HG03354 (cell line): ENCODE results near the gene FOXN3.

Experiments
- ATAC-seq: cut with Tn5 transposase; IDR thresholded peaks from one replicate; pipeline ENCODE4 v1.9.1; 2021; ENCODE audit warnings: mild to moderate bottlenecking; ENCODE audit not compliant: unreplicated experiment, poor library complexity, severe bottlenecking

The FOXN3 gene

DNA sequence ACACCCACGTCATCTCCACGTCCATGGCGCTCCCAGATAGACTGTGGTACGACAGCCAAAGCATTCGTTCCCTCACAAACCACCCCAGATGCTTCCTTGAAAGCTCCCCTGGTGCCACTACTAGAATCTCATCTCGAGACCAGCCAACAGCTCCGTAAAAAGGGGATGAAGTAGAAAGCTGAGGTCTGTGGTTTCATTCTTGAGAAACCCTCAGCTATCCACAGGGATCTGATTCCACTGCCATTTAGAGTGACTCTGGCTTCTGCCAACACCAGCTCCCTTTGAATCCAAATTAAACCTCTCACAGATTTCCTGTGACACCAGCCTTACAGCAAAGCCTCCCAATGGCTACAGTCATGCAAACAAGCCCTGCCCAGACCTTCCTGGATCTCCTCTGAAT, 18.5 kb upstream of the FOXN3 start:
- no peak for ATAC-seq

DNA sequence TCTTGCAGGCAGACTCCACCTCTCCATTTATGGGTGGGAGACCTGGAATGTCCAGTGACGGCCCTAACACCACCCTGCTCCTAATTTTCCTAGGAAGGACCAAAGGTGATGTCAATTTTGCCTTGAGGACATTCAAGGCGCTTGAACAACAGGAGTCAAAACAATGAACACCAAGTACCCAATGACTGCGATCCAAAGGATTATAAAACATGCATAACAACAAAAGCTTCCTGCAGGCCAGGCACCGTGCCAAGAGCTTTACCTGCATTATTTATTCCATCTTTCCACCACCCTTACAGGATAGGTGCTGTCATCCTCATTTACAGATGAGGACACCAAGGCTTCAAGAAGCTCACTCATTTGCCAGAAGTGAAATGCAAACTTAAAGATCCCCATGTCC, 15.2 kb upstream of the FOXN3 start:
- no peak for ATAC-seq

DNA sequence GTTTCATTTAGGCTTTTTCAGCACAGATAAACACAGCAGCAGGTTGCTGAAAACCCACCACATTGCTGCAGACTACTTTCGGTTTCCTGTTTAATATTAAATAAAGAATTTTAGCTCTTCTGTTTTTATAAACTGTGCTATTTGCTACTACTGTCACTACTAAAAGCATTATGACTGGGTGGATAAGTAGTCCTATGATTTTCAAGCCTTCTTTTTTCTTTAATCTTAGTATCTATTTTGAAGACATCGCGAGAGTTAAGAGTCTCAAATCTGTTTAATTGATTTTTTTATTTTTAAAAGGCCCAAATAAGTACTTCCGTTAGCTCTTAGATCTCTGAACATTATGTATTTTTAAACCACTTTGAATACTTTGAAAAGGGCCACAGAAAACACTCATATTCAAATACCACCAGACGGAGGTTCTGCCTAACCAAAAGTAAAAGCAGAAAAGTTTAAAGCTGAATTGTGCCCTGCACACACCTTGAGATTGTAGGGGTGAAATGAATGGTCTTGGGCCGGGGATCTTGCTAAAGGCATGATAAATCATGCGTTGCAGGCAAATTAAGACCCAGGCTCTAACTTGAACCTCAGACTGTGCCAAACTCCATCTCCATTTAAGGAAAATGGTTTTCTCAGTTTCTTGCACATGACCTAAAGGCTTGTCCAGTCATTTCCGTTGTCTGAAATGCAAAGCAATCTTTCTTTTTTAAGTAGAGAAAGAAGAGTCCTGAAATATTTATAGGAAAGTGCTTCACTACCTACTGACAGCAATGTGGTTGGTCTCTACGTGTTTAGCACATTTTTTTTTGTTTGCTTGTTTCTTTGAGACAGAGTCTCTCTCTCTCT, 13.6 kb upstream of the FOXN3 start:
- ATAC-seq = peak; percentile 87

DNA sequence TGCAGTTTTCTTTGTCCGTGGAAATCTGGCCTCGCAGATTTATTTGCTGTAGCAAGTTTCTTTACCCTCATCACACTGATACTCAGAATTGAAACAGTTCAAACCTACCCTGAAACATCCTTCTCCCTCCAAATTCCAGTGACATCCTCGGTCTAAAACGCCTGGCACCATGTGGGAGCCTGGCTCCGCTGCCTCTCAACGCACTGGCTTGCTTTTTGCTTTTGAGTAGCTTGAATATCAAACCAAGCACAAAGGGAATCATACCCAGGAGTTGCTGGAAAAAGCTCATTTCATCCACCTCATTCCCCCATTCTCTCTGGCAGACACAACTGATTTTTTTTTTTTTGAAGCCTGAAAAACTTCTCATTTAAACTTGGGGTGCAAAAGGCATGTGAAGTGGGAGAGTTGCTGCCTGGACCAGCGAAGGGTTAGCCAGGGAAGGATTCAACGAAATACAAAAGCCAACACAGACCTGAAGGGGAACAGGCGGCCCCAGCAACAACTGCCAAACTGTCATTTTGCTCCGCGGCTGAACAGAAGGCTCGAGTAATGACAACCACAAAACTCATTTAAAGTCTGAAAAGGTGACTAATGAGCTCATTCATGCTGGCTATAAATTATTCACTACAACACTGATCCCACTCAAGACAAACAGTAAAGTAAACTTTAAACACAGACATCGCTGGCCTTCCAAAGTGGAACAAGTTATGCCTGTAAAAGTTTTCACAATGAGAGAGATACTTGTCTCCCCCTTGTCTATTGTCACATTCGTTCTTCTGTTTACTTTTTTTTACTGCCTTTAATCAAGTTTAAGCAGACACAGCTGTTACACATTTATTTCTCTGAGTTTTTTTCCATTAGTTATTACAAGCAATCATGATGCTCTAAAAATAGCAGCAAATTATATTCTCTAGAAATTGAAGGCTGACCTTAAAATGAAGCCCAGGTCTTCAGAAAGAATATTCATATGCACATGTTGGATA, 12.5 kb upstream of the FOXN3 start:
- no peak for ATAC-seq

DNA sequence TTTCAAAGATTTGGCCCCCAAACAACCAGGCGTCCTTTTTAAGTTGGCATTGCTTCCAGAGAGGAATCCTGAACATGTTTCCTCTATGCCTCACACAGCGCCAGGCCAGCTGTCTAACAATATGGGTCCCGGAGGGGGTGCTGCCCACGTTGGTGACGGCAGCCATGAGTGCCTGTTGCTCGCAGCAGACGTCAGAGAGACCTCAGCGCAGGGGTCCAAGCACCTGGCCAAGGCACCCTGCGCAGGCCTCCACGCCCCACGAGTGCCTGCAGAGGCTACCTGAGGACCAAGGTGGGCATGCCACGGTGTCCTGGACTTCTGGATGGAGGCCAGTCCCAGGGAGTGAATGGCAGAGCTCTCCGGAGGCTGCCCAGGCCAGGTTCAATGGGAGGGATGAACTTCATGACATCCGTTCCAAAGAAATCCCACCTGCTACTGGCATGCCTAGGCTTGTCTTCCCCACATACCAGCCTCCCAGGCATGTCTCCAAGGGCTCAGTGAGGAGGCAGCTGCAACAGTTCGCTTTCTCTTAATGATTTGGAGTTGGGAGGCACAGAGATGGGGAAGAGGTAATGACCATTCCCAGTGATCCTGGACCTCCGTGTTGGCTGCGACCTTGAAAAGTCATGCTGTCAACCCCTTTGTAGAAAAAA, 11.6 kb upstream of the FOXN3 start:
- no peak for ATAC-seq

DNA sequence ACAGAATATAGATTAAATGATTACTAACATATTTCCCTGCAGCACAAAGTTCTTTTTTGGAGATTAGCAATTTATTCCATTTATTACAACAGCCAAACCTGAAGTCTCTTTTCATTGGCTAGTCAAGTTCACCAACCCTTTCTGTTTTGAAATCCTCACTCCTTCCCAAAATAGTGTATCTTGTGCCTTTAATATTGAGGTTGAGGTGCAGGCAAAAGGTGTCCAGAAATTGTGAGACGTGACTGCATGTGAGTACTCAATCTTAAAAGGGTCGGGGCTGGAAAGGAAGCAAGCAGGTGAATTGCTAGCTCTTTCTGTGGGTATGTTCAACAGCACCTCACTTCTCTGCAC, 11.1 kb upstream of the FOXN3 start:
- ATAC-seq = no peak

DNA sequence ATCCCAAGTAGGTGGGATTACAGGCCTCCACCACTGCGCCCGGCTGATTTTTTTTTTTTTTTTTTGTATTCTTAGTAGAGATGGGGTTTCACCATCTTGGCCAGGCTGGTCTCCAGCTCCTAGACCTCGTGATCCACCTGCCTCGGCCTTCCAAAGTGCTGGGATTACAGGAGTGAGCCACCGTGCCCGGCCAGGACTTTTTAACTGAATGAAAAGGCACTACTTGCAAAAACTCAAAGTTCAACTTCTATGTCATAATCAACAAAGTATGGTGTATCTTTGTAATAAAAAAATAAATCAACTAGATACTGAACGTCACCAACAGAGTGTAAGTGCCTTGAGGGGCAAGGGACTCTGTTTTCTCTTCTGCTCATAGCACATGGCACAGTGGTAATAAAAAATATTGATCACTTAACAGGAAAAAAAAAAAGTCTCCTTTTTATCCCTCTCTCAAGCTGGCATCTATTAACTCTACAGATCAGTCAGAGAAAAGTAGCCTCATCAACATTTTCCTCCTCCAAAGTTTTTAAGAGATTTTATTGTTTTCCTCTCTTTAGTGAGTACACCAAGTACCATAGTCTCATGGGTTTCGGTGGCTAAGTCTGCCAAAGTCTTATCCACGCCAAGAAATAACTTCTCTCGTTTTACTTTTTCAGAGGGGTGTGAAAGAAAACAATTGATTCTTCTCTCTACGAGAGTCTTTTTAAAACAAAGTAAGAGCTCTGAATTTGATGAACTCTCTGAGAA, 10.6 kb upstream of the FOXN3 start:
- ATAC-seq = no peak

DNA sequence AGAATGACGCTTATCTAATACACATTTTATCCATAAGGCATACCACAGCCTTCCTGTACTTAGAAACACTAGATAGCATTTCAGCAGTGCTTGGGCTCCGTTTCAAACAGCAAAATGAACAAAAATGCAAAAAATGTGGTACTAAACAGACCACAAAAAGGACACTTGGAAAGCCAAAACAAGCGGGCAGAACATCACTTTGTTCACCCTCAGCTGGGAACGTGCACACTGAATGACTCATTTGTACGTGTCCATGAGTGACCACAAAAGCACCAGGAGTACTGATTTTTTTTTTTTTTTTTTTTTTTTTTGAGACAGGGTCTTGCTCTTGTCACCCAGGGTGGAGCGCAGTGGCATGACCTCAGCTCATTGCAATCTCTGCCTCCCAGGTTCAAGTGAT, 8.9 kb upstream of the FOXN3 start:
- ATAC-seq = peak; percentile 25

DNA sequence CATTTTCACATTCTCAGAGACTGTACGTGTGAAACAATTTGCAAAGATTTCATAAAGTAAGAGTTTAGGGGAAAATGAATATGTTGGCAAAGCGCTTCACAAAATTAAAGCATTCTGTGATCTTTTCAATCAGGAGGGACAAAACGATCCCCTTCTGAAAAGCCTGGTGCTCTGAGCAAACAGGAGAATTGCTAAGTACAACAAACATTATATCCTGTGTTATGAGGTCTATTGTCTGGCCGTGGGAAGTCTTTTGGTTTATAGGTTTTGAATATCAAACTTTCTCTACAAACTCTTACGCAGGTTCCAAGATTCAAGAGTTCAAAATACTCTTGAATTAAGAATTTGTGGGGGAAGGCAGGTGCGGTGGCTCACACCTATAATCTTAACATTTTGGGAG, 7.2 kb upstream of the FOXN3 start:
- ATAC-seq = no peak

DNA sequence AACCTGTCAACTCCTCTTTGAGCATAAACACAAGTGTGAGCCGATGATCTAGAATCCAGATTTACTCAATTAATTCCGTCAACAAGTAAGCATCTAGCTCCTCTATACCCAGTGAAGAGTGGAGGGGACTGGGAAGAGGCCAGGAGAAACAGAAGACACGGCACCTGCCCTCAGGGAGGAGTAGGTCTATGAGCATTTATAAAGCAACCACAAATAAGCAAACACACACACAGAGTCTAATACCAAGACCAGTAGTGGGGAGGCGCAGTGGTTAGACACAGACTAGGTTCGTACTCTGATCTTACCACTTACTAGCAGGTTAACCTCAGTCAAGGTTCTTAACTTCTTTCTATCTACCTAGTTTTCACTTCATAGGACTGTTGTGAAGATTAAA, 5.9 kb upstream of the FOXN3 start:
- ATAC-seq = no peak

DNA sequence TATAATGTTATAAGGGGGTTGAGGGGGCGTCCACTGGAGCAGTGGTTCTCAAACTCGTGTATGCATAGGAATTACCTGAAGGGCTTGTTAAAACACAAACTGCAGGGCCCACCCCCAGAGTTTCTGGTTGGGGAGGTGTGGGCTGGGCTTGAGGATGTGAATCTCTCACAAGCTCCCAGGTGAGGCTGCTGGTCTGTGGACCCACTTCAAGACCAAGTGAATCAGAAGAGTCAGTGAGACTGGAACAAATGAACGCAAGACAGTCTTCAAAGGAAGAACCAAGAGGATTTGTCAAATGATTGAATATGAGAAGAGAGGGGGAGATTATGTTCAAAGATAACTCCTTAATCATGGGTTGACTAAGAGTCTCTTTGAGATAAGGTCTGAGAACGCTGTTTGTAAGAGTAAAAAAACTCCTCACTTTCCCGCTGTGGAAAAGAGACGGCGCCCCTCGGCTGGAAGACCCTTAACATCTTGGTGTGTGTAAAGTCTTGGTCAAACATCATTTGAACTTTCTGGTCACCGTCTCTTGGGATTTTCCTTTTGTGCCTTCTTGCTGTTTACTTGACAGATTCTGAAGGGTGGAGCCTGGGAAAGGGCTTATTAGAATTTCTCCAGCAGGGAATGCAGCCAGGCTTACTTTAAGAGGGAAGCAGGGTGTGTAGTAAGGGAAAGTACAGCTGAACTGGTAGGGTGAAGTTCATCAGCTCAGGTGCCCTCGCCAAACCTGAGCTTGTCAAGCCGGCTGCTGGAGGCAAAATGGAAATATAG, 5.3 kb upstream of the FOXN3 start:
- no peak for ATAC-seq

DNA sequence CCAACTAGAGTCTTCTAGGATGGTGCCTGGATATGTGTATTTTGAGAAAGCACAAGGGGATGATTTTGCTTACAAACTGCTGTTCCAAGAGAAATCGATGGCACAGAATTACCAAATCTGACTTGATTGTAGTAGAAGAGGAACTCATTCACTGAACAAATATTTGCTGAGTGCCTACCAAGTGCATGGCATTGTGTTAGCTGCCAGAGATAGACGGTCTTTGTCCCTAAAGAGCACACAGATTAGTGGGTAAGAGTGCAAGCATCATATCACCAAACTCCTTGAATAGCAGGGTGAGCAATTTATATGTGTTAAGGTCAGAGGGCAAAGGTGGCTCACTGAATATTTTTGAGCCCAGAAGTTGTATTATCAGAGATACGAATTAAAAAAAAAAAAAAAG, 3.5 kb upstream of the FOXN3 start:
- no peak for ATAC-seq

DNA sequence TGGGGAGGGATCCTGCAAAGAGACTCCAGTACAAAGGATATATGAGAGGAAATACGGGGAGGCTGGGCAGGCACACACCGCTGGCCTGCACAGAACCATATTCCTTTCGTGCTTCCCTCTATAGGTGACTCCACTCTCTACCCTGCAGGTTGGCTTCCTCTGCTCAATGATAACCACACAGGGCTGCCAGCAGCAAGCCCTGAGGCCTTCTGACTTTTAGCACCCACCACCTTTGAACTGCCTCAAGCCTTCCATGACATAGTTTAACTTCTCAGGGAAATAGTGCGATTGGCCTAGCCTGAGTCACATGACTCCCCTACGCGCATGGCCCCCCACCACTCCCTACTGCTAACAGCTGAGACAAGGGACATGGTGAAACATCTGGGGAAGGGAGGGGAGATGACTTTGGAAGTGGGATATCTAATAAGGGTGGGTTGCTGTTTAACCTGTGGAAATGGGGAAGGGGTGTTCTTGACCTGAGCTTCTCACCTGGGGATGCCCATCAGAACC, 3.0 kb upstream of the FOXN3 start:
- no peak for ATAC-seq

DNA sequence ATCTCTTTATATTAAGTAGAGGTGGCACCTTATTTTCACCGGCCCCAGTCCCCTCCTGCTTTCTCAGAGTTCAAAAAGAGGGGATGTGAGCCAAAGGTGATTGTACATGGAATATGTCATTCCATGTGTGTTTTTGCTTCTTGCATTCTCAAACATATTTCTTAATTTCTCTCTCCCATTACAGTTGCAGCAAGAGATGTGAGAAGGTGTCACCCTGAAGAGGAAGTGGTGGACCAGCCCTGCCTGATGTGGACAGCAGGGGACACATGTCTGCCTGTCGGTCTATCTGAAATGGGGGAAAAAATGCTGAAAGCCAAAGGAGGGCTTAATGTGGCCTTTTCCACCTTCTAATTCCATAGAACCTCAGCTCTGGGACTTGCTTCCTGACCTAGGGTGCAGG, 1.9 kb upstream of the FOXN3 start:
- no peak for ATAC-seq

DNA sequence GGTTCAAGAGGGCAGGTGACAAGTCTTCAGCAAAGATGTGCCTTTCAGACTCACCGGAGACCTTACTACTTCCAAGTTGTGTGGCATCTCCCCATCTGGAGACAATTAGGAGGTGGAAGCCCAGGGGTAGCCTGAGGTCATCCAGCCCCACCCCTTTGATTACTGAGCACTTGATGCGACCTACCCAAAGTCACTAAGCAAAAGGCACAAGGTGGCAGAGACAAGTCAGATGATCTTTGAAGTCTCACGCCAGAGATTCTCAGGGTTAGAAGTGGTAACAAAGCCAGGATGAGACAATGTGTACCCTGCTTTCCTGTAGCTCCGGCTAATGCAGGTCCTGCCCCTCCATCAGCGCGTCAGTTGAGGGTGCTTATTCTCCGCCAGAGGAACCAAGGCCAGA, 1.4 kb upstream of the FOXN3 start:
- no peak for ATAC-seq

DNA sequence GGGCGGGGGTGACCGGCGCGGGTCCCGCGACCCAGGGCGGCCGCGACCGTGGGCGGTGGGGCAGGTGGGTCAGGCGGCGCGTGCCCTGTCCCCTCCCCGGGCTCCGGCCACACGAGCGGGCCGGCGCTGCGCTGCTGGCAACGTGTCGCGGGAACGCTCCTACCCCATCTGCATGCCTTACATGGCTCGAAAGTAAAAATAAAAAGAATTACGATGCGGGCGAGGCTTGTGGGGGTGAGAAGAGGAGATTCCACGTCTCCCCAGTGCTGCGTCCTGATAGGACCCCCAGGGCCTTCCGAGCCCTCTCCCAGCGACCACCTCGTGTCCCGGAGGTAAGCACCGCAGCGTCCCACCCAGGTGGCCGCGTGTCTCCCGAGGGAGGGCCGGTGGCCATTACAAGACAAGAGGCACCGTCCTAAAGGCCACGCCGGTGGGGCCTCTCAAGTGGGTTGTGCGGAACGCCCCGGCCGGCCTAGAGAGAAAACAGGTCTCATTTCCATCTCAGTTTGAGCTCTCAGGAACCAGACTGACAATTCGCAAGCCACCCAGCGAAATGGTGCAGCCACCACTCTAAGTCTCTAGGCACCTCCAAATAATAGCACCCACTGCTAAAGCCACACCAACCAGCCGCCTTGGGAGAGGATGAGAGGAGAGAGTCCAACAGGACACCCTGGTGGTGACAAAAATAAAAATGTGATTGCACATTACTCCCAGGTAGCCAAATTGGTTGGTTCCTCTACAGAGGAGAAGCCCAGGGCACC, 612 bp upstream of the FOXN3 start:
- peak; percentile 61 for ATAC-seq

DNA sequence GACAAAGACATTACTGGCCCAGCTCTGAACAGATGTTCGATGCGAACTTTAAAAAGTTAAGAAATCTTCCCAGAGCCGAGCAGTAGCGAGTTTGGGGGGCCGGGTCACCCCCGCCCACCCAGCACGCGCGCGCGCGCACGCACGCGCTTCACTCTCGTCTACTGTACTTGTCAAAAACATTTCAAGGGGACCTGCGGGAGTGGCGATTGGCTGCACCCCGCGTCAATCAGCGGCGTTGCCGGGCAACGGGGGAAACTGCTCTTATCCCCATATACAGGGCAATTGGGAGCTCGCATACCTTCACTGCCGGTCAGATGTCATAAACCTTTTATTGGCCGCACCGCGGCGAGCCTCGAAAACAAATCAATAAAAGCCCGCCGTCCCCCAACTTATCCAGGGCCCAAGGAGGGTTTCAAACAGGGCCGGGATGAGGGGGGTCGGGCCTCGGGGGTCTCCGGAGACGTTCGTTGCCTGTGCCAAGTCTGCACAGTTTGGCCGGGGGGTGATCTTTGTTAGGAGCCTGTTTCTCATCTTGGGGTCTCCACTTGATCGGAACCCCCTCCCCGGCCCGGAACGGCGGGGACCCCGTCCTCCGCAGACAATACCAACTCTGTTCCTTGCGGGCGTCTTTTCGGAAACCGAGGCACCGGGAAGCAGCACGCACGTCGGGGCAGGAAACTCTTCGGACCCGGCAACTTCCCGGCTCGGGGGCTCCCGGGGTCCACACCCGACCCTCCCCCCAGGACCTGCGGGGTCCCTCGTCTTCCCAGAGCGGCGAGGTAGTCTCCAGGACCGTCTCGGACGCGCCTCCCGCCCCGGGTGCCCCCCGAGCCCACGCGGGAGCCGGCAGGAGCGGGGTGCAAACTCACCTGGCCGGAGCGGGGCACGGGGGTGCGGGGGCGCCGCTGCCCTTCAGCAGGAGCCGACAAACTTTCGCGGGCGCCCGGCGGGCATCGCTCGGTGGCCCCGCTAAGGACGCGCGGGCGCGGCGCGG, 734 bp downstream of the FOXN3 start:
- ATAC-seq = peak; percentile 86
